ENCODE data around the gene OGFR. TPM values are rescaled to one million over a fixed set of nuclear protein-coding genes. Genes with fewer than 3 reads are reported as not detected.

The OGFR gene
- total RNA-seq, 1 donor from 2014 or later = 7.0 TPM

DNA sequence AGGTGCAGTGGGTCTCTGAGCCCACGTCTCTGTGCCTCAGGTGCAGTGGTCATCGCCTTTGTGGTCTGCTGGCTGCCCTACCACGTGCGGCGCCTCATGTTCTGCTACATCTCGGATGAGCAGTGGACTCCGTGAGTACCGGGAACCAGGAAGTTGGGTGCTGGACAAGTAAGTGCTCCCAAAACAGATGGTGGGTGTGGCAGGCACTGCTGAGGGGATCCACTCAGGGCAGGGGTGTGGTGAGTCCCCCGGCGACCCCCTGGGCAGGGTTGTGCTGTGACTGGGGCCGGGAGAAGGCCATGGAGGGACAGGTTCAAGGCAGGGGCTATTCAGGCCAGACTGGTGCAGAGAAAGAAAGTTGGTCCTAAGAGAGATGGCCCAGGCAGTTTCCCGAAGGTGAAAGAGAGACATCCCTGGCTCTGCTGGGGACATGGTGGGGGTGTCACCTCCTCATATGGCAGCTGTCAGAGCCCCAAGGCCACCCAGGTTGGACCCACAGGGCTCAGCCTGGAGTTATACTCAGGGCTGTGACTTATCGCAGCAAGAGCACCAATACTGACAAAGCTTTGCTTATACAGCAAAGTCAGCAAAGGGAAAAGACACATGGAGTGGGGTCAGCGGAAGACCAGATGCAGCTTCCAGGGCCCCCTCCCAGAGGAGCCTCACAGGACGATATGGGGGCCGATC, 46.3 kb upstream of the OGFR start:
- Mint-ChIP-seq H3K27ac (peak overlapping the region; percentile 4), H3K36me3 (no peaks in the 10 kb centered on the region), H3K4me3 (no peak overlapping the region), H3K9me3 (peaks cover 10% of the 10 kb centered on the region), H3K4me1 (peaks cover 11% of the 10 kb centered on the region), H3K27me3 (ENCODE audit: insufficient read depth, low read depth) (peaks cover 7% of the 10 kb centered on the region)
- no peaks in the 10 kb centered on the region for H3K9me3 ChIP-seq (ENCODE audit: low read depth)
- peaks cover 19% of the 10 kb centered on the region for H3K27me3 ChIP-seq
- no peak overlapping the region for H3K9ac ChIP-seq
- H3K4me3 ChIP-seq = no peak overlapping the region
- TF ChIP-seq, protein P1, sequence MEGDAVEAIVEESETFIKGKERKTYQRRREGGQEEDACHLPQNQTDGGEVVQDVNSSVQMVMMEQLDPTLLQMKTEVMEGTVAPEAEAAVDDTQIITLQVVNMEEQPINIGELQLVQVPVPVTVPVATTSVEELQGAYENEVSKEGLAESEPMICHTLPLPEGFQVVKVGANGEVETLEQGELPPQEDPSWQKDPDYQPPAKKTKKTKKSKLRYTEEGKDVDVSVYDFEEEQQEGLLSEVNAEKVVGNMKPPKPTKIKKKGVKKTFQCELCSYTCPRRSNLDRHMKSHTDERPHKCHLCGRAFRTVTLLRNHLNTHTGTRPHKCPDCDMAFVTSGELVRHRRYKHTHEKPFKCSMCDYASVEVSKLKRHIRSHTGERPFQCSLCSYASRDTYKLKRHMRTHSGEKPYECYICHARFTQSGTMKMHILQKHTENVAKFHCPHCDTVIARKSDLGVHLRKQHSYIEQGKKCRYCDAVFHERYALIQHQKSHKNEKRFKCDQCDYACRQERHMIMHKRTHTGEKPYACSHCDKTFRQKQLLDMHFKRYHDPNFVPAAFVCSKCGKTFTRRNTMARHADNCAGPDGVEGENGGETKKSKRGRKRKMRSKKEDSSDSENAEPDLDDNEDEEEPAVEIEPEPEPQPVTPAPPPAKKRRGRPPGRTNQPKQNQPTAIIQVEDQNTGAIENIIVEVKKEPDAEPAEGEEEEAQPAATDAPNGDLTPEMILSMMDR (IDR thresholded peaks at IDR 0.05) = no peak
- TF ChIP-seq EZH2 (IDR thresholded peaks at IDR 0.05) (no peak), EZH2phosphoT487 (IDR thresholded peaks at IDR 0.05) (no peak)
- no peaks in the 10 kb centered on the region for H3K79me2 ChIP-seq (ENCODE audit: low read depth)
- DNase-seq (ENCODE audit: low spot score) = no peak
- no peak overlapping the region for H3K4me2 ChIP-seq
- peaks cover 8% of the 10 kb centered on the region for H3F3A ChIP-seq (ENCODE audit: low read depth)
- H3K4me1 ChIP-seq = peaks cover 17% of the 10 kb centered on the region
- no peak overlapping the region for H2AFZ ChIP-seq (replicated peaks)
- no peaks in the 10 kb centered on the region for H4K20me1 ChIP-seq (ENCODE audit: low read depth)
- no peak overlapping the region for H3K27ac ChIP-seq
- H3K36me3 ChIP-seq = no peaks in the 10 kb centered on the region

DNA sequence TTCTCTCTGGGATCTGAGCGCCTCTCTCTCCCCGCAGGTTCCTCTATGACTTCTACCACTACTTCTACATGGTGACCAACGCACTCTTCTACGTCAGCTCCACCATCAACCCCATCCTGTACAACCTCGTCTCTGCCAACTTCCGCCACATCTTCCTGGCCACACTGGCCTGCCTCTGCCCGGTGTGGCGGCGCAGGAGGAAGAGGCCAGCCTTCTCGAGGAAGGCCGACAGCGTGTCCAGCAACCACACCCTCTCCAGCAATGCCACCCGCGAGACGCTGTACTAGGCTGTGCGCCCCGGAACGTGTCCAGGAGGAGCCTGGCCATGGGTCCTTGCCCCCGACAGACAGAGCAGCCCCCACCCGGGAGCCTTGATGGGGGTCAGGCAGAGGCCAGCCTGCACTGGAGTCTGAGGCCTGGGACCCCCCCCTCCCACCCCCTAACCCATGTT, 44.6 kb upstream of the OGFR start:
- Mint-ChIP-seq H3K36me3 (no peaks in the 10 kb centered on the region), H3K27ac (peak overlapping the region; percentile 95), H3K27me3 (ENCODE audit: insufficient read depth, low read depth) (peaks cover 7% of the 10 kb centered on the region), H3K9me3 (peaks cover 10% of the 10 kb centered on the region), H3K4me1 (peaks cover 11% of the 10 kb centered on the region), H3K4me3 (no peak overlapping the region)
- no peak overlapping the region for H2AFZ ChIP-seq (replicated peaks)
- TF ChIP-seq EZH2phosphoT487 (IDR thresholded peaks at IDR 0.05) (no peak), EZH2 (IDR thresholded peaks at IDR 0.05) (no peak)
- peak overlapping the region; percentile 42 for H3K4me2 ChIP-seq
- no peaks in the 10 kb centered on the region for H3K79me2 ChIP-seq (ENCODE audit: low read depth)
- H3K4me1 ChIP-seq = peaks cover 17% of the 10 kb centered on the region
- H3K27me3 ChIP-seq = peaks cover 19% of the 10 kb centered on the region
- H3K27ac ChIP-seq = no peak overlapping the region
- H3K4me3 ChIP-seq = no peak overlapping the region
- H3K9ac ChIP-seq = no peak overlapping the region
- no peak for DNase-seq (ENCODE audit: low spot score)
- H3K36me3 ChIP-seq = no peaks in the 10 kb centered on the region
- H3K9me3 ChIP-seq (ENCODE audit: low read depth) = no peaks in the 10 kb centered on the region
- H4K20me1 ChIP-seq (ENCODE audit: low read depth) = no peaks in the 10 kb centered on the region
- H3F3A ChIP-seq (ENCODE audit: low read depth) = peaks cover 8% of the 10 kb centered on the region

DNA sequence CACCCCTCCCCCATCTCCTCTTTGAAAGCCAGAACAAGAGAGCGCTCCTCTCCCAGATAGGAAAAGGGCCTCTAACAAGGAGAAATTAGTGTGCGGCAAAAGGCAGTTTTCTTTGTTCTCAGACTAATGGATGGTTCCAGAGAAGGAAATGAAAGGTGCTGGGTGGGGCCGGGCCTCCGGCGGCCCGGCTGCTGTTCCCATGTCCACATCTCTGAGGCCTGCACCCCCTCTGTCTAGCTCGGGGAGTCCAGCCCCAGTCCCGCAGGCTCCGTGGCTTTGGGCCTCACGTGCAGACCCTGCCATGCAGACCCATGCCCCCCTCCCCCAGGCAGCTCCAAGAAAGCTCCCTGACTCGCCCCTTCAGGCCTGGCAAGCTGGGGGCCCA, 44.2 kb upstream of the OGFR start:
- H3K9me3 Mint-ChIP-seq = peaks cover 10% of the 10 kb centered on the region

More for the DNA sequence above, 44.2 kb upstream of the OGFR start:
- Histone ChIP-seq H3K27me3 (peaks cover 19% of the 10 kb centered on the region), H3F3A (ENCODE audit: low read depth) (peaks cover 8% of the 10 kb centered on the region), H4K20me1 (ENCODE audit: low read depth) (no peaks in the 10 kb centered on the region), H3K9me3 (ENCODE audit: low read depth) (no peaks in the 10 kb centered on the region), H3K4me2 (peak overlapping the region; percentile 42), H3K79me2 (ENCODE audit: low read depth) (no peaks in the 10 kb centered on the region), H3K9ac (peak overlapping the region; percentile 49), H2AFZ (replicated peaks) (no peak overlapping the region), H3K4me3 (no peak overlapping the region), H3K4me1 (peaks cover 17% of the 10 kb centered on the region), H3K27ac (peak overlapping the region; percentile 13), H3K36me3 (no peaks in the 10 kb centered on the region)
- DNase-seq (ENCODE audit: low spot score) = peak; percentile 36
- Mint-ChIP-seq H3K27me3 (ENCODE audit: insufficient read depth, low read depth) (peaks cover 7% of the 10 kb centered on the region), H3K4me3 (no peak overlapping the region), H3K4me1 (peaks cover 14% of the 10 kb centered on the region), H3K27ac (no peak overlapping the region), H3K36me3 (no peaks in the 10 kb centered on the region)
- TF ChIP-seq, protein P1 (IDR thresholded peaks at IDR 0.05) = no peak
- no peak for TF ChIP-seq EZH2phosphoT487 (IDR thresholded peaks at IDR 0.05)
- no peak for TF ChIP-seq EZH2 (IDR thresholded peaks at IDR 0.05)

Measured in neural progenitor cell (in vitro differentiated cells).